SK-N-SH (cell line): ENCODE measurements around the gene ANKRD2. TPM values are rescaled to one million over a fixed set of nuclear protein-coding genes. Genes with fewer than 3 reads are reported as not detected.
A peak's percentile ranks its signal among the peaks of the same experiment; 100 is the strongest.

Source experiments
- CTCF ChIA-PET: fragments of 300-600, 350-600 bp; formaldehyde crosslinking; extraction: SDS; loops from one replicate; lab custom pipeline; 2021; lab: Yijun Ruan, JAX
- POLR2A ChIA-PET: fragments of 350-600 bp; sonication (Branson Sonifier 250); formaldehyde crosslinking; extraction: SDS; loops from one replicate; lab custom pipeline; 2020; ENCODE audit warnings: antibody characterized with exemption, inconsistent platforms; lab: Yijun Ruan, JAX
- DNase-seq: peaks from one replicate; pipeline ENCODE4 v3.0.0; 2012
- H2AFZ ChIP-seq: fragments of 200-600 bp; sonication (generic); 2 replicates; pipeline ENCODE4 v1.8.1; 2016; ENCODE audit warnings: antibody characterized with exemption, mild to moderate bottlenecking, low read depth
- H3F3A ChIP-seq: fragments of 200-600 bp; sonication (generic); replicated peaks from 2 replicates; pipeline ENCODE3; 2016; ENCODE audit warnings: antibody characterized with exemption, mild to moderate bottlenecking; ENCODE audit not compliant: insufficient read depth
- H3K27ac ChIP-seq, 2 experiments: fragments of 200-500 bp in 1 of 2; fragments of 200-600 bp in 1 of 2; sonication (Bioruptor generic) in 1 of 2; sonication (generic), shearing (Covaris generic) in 1 of 2; 2 replicates each; pipeline versions ENCODE4 v1.5.1 to v1.6.1; 2014 to 2016; ENCODE audit warnings: low read depth in 2 of 2, inconsistent platforms in 1 of 2, low read length in 1 of 2, mild to moderate bottlenecking in 1 of 2, mixed read lengths in 1 of 2
- H3K27me3 ChIP-seq: fragments of 200-600 bp; sonication (generic), shearing (Covaris generic); 2 replicates; pipeline ENCODE4 v1.6.1; 2016; ENCODE audit warnings: mixed run types; ENCODE audit not compliant: insufficient read depth
- H3K36me3 ChIP-seq, 2 experiments: fragments of 200-500 bp in 1 of 2; fragments of 200-600 bp in 1 of 2; sonication (Bioruptor generic) in 1 of 2; sonication (generic) in 1 of 2; replicated peaks in 1 of 2; 2 replicates each; pipeline versions ENCODE3 to v1.5.1; 2014 to 2016; ENCODE audit warnings: low read length in 1 of 2, mild to moderate bottlenecking in 1 of 2; ENCODE audit not compliant: insufficient read depth in 2 of 2, control insufficient read depth in 1 of 2
- H3K4me1 ChIP-seq, 2 experiments: fragments of 200-500 bp in 1 of 2; fragments of 200-600 bp in 1 of 2; sonication (Bioruptor generic) in 1 of 2; sonication (generic), shearing (Covaris generic) in 1 of 2; 2 replicates each; pipeline versions ENCODE4 v1.5.1 to v1.6.1; 2014 to 2016; ENCODE audit warnings: low read depth in 1 of 2, low read length in 1 of 2, mixed run types in 1 of 2; ENCODE audit not compliant: insufficient read depth in 2 of 2, control insufficient read depth in 1 of 2
- H3K4me2 ChIP-seq: fragments of 200-600 bp; sonication (generic), shearing (Covaris generic); 2 replicates; pipeline ENCODE4 v1.6.1; 2017; ENCODE audit warnings: mixed run types
- H3K4me3 ChIP-seq, 2 experiments: fragments of 200-500 bp in 1 of 2; fragments of 200-600 bp in 1 of 2; sonication (Bioruptor generic) in 1 of 2; sonication (generic), shearing (Covaris generic) in 1 of 2; 2 replicates each; pipeline versions ENCODE4 v1.5.1 to v1.8.1; 2014 to 2016; ENCODE audit warnings: low read depth in 2 of 2, inconsistent platforms in 1 of 2, low read length in 1 of 2, mild to moderate bottlenecking in 1 of 2, mixed read lengths in 1 of 2, moderate library complexity in 1 of 2
- H3K79me2 ChIP-seq: fragments of 200-600 bp; sonication (generic); 2 replicates; pipeline ENCODE4 v1.8.1; 2017; ENCODE audit warnings: mild to moderate bottlenecking; ENCODE audit not compliant: insufficient read depth
- H3K9ac ChIP-seq: fragments of 200-600 bp; sonication (generic); 2 replicates; pipeline ENCODE4 v1.6.1; 2017; ENCODE audit warnings: mixed run types
- H3K9me2 ChIP-seq: fragments of 200-600 bp; sonication (generic); 2 replicates; pipeline ENCODE4 v1.6.1; 2017; ENCODE audit warnings: mixed run types
- H3K9me3 ChIP-seq: fragments of 200-600 bp; sonication (generic); 2 replicates; pipeline ENCODE4 v1.6.1; 2017; ENCODE audit warnings: mixed run types, mild to moderate bottlenecking, moderate library complexity
- H4K20me1 ChIP-seq: fragments of 200-600 bp; sonication (generic); 2 replicates; pipeline ENCODE4 v1.6.1; 2017; ENCODE audit warnings: mild to moderate bottlenecking, mixed run types; ENCODE audit not compliant: insufficient read depth
- EP300 ChIP-seq, 2 experiments: IDR thresholded peaks; 2 replicates each; pipeline versions ENCODE4 v1.4.0 to v1.6.1; 2012; ENCODE audit warnings: borderline replicate concordance in 1 of 2, low read depth in 1 of 2, low read length in 1 of 2
- EZH2phosphoT487 ChIP-seq: fragments of 200-600 bp; sonication (generic); IDR thresholded peaks from 2 replicates; pipeline ENCODE4 v1.6.1; 2017; ENCODE audit warnings: low read depth, mixed run types, mild to moderate bottlenecking, antibody characterized with exemption, moderate library complexity, borderline replicate concordance
- FOSL2 ChIP-seq: IDR thresholded peaks from 2 replicates; pipeline ENCODE4 v1.4.0; 2012; ENCODE audit warnings: low read depth, mild to moderate bottlenecking, moderate library complexity, borderline replicate concordance
- FOXJ3 ChIP-seq: sonication (generic); formaldehyde crosslinking; IDR thresholded peaks from 2 replicates; pipeline ENCODE4 v1.5.1; 2020; ENCODE audit warnings: mild to moderate bottlenecking, missing genetic modification reagents
- FOXM1 ChIP-seq: IDR thresholded peaks from 2 replicates; pipeline ENCODE4 v1.4.0; 2012; ENCODE audit warnings: low read depth, mild to moderate bottlenecking
- GABPA ChIP-seq: IDR thresholded peaks from 2 replicates; pipeline ENCODE4 v1.4.0; 2012; ENCODE audit warnings: low read depth, mild to moderate bottlenecking
- GATA2 ChIP-seq: sonication (generic); formaldehyde crosslinking; IDR thresholded peaks from 2 replicates; pipeline ENCODE4 v1.5.0; 2020; ENCODE audit warnings: mild to moderate bottlenecking, missing genetic modification reagents
- JUND ChIP-seq: IDR thresholded peaks from 2 replicates; pipeline ENCODE4 v1.4.0; 2012
- MEF2A ChIP-seq: IDR thresholded peaks from 2 replicates; pipeline ENCODE4 v1.4.0; 2012; ENCODE audit warnings: low read depth, borderline replicate concordance
- NFIC ChIP-seq: IDR thresholded peaks from 2 replicates; pipeline ENCODE4 v1.4.0; 2012; ENCODE audit warnings: borderline replicate concordance
- POLR2AphosphoS5 ChIP-seq: IDR thresholded peaks from 2 replicates; pipeline ENCODE4 v1.6.1; 2012; ENCODE audit warnings: low read depth, low read length
- RCOR1 ChIP-seq: fragments of 150-350 bp; IDR thresholded peaks from 2 replicates; pipeline ENCODE4 v1.6.1; 2017; ENCODE audit warnings: antibody characterized with exemption, low read length
- RXRA ChIP-seq: IDR thresholded peaks from 2 replicates; pipeline ENCODE4 v1.4.0; 2012; ENCODE audit warnings: low read depth, mild to moderate bottlenecking, borderline replicate concordance
- SIN3A ChIP-seq: IDR thresholded peaks from 2 replicates; pipeline ENCODE4 v1.6.1; 2012; ENCODE audit warnings: low read depth, mild to moderate bottlenecking, low read length, moderate library complexity, borderline replicate concordance
- SMC3 ChIP-seq: IDR thresholded peaks from 2 replicates; pipeline ENCODE4 v1.6.1; 2012; ENCODE audit warnings: low read depth, low read length, improper control_type of control experiment
- TAF1 ChIP-seq: IDR thresholded peaks from 2 replicates; pipeline ENCODE4 v1.6.1; 2012; ENCODE audit warnings: low read depth, mild to moderate bottlenecking, low read length, moderate library complexity, borderline replicate concordance
- TCF12 ChIP-seq: IDR thresholded peaks from 2 replicates; pipeline ENCODE4 v1.4.0; 2012
- TEAD4 ChIP-seq: IDR thresholded peaks from 2 replicates; pipeline ENCODE4 v1.4.0; 2012; ENCODE audit warnings: mild to moderate bottlenecking, borderline replicate concordance; ENCODE audit not compliant: insufficient read depth
- YY1 ChIP-seq: IDR thresholded peaks from 2 replicates; pipeline ENCODE4 v1.4.0; 2012; ENCODE audit warnings: low read depth, mild to moderate bottlenecking
- WGBS: methylation state at CpG from one replicate; pipeline ENCODE4 v1.1.6; 2017; ENCODE audit warnings: low lambda C conversion rate; 5-methylcytosine and 5-hydroxymethylcytosine counted together
- polyA plus RNA-seq, 3 experiments: library from polyadenylated mRNA; depleted of rRNA; stranded (reverse); fragments of >200 nt; gene quantifications; 2 replicates each; pipeline ENCODE4 v1.2.3, GENCODE V29; 2012
- TF ChIP-seq, protein P1 (sequence below): fragments of 200-600 bp; sonication (generic); IDR thresholded peaks from 2 replicates; pipeline ENCODE4 v1.6.1; 2017; ENCODE audit warnings: antibody characterized with exemption, mild to moderate bottlenecking, moderate library complexity
- TF ChIP-seq, protein P2 (sequence below): IDR thresholded peaks from 2 replicates; pipeline ENCODE4 v1.4.0; 2012; ENCODE audit warnings: low read depth
- TF ChIP-seq, protein P3 (sequence below): IDR thresholded peaks from 2 replicates; pipeline ENCODE4 v1.4.0; 2012; ENCODE audit warnings: low read depth, borderline replicate concordance
- TF ChIP-seq, protein P4 (sequence below): fragments of 150-350 bp; IDR thresholded peaks from 2 replicates; pipeline ENCODE4 v1.6.1; 2017; ENCODE audit warnings: antibody characterized with exemption, low read length, low read depth, borderline replicate concordance
- TF ChIP-seq, protein P5 (sequence below): IDR thresholded peaks from 2 replicates; pipeline ENCODE4; 2012
- TF ChIP-seq, protein P6 (sequence below): fragments of 150-350 bp; IDR thresholded peaks from 2 replicates; pipeline ENCODE4 v1.6.1; 2016; ENCODE audit warnings: mild to moderate bottlenecking, low read depth, low read length

Gene ANKRD2
- polyA plus RNA-seq, 1 of the 3 experiments (the other 2 are of a cell fraction): 0.72 TPM

DNA sequence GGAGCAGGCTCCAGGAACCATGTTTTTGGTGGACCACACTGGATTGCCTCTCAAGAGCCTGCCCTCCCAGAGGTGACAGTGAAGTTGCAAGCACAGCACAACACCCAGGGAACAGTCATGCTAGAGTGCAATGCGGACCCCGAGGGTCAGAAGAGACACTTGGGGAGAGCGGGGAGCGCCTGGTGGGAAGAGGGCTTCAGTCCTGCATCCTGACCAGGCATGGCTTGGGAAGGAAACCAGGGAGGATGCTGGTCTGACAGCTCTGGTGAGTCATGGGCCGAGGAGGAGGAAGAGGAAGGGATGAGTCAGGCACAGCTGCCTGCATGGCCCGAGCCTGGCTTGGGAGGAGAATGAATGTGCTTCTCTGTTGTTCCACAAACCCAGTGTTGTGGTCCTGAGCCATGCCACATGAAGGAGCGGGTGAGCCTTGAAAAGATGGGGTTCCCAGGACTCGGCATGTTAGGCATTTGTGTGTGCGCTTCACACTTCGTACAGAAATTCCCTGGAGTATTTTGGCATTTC, 29.5 kb upstream of the ANKRD2 start:
- 7% methylated on average over 10 of the region's 10 CpGs for WGBS
- peaks cover 19 to 56% of the 10 kb centered on the region in 2 experiments; a peak in 3 of 4 replicates for H3K4me1 ChIP-seq
- no peak for TF ChIP-seq YY1
- TF ChIP-seq TCF12: peak; percentile 95
- TF ChIP-seq TAF1: 0 out of 2 replicates have a peak, but pooled peaks have one; percentile 20
- peak; percentile 67 for TF ChIP-seq NFIC
- no peak for TF ChIP-seq FOXJ3 (CRISPR knock-in tag)
- 0 out of 2 replicates have a peak, but pooled peaks have one; percentile 71 for TF ChIP-seq FOXM1
- TF ChIP-seq, protein P1, sequence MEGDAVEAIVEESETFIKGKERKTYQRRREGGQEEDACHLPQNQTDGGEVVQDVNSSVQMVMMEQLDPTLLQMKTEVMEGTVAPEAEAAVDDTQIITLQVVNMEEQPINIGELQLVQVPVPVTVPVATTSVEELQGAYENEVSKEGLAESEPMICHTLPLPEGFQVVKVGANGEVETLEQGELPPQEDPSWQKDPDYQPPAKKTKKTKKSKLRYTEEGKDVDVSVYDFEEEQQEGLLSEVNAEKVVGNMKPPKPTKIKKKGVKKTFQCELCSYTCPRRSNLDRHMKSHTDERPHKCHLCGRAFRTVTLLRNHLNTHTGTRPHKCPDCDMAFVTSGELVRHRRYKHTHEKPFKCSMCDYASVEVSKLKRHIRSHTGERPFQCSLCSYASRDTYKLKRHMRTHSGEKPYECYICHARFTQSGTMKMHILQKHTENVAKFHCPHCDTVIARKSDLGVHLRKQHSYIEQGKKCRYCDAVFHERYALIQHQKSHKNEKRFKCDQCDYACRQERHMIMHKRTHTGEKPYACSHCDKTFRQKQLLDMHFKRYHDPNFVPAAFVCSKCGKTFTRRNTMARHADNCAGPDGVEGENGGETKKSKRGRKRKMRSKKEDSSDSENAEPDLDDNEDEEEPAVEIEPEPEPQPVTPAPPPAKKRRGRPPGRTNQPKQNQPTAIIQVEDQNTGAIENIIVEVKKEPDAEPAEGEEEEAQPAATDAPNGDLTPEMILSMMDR: no peak
- TF ChIP-seq SMC3: no peak
- no peak for TF ChIP-seq RCOR1
- peak; percentile 98 for TF ChIP-seq JUND
- TF ChIP-seq TEAD4: no peak; the same call in 1 of the 2 replicates
- TF ChIP-seq SIN3A: peak; percentile 97
- TF ChIP-seq, protein P2, sequence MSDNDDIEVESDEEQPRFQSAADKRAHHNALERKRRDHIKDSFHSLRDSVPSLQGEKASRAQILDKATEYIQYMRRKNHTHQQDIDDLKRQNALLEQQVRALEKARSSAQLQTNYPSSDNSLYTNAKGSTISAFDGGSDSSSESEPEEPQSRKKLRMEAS: peak; percentile 93
- TF ChIP-seq, protein P3, sequence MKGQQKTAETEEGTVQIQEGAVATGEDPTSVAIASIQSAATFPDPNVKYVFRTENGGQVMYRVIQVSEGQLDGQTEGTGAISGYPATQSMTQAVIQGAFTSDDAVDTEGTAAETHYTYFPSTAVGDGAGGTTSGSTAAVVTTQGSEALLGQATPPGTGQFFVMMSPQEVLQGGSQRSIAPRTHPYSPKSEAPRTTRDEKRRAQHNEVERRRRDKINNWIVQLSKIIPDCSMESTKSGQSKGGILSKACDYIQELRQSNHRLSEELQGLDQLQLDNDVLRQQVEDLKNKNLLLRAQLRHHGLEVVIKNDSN: no peak
- no peak for TF ChIP-seq MEF2A
- TF ChIP-seq RXRA: peak; percentile 67; the same call in 1 of the 2 replicates
- TF ChIP-seq, protein P4, sequence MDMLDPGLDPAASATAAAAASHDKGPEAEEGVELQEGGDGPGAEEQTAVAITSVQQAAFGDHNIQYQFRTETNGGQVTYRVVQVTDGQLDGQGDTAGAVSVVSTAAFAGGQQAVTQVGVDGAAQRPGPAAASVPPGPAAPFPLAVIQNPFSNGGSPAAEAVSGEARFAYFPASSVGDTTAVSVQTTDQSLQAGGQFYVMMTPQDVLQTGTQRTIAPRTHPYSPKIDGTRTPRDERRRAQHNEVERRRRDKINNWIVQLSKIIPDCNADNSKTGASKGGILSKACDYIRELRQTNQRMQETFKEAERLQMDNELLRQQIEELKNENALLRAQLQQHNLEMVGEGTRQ: no peak
- peak in 1 of 2 experiments; percentile 90; a peak in 1 of 4 replicates for TF ChIP-seq EP300 (IDR thresholded peaks at IDR 0.05; ENCODE audit: borderline replicate concordance in 1 of 2, low read depth in 1 of 2, low read length in 1 of 2)
- TF ChIP-seq EZH2phosphoT487: no peak
- no peak for TF ChIP-seq GATA2 (CRISPR knock-in tag)
- peak; percentile 100 for TF ChIP-seq FOSL2
- TF ChIP-seq GABPA: no peak; the same call in 1 of the 2 replicates
- TF ChIP-seq, protein P5, sequence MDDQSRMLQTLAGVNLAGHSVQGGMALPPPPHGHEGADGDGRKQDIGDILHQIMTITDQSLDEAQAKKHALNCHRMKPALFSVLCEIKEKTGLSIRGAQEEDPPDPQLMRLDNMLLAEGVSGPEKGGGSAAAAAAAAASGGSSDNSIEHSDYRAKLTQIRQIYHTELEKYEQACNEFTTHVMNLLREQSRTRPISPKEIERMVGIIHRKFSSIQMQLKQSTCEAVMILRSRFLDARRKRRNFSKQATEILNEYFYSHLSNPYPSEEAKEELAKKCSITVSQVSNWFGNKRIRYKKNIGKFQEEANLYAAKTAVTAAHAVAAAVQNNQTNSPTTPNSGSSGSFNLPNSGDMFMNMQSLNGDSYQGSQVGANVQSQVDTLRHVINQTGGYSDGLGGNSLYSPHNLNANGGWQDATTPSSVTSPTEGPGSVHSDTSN: peak; percentile 89
- TF ChIP-seq, protein P6, sequence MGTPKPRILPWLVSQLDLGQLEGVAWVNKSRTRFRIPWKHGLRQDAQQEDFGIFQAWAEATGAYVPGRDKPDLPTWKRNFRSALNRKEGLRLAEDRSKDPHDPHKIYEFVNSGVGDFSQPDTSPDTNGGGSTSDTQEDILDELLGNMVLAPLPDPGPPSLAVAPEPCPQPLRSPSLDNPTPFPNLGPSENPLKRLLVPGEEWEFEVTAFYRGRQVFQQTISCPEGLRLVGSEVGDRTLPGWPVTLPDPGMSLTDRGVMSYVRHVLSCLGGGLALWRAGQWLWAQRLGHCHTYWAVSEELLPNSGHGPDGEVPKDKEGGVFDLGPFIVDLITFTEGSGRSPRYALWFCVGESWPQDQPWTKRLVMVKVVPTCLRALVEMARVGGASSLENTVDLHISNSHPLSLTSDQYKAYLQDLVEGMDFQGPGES: no peak
- peak; percentile 79 for TF ChIP-seq POLR2AphosphoS5

More for the DNA sequence above, 29.5 kb upstream of the ANKRD2 start:
- Histone ChIP-seq H3K9ac (peak overlapping the region; percentile 77), H4K20me1 (no peaks in the 10 kb centered on the region), H3K27ac (peak overlapping the region; percentile 77 to 100), H3K9me3 (no peaks in the 10 kb centered on the region), H2AFZ (no peak overlapping the region), H3K9me2 (no peaks in the 10 kb centered on the region), H3F3A (peaks cover 31% of the 10 kb centered on the region), H3K36me3 (no peaks in the 10 kb centered on the region), H3K27me3 (no peaks in the 10 kb centered on the region), H3K4me2 (peak overlapping the region; percentile 77), H3K79me2 (peaks cover 55% of the 10 kb centered on the region), H3K4me3 (no peak overlapping the region)
- POLR2A ChIA-PET: no interaction called here
- CTCF ChIA-PET: interaction anchor here (8.6 kb wide), 1 partner anchor 9 kb away, joined by 61 read pairs; no protein-coding TSS in a partner anchor
- DNase-seq: no peak
